NCI-H1048 (cell line): Measurements from ENCODE around the gene FHL1.

Experiments used
- DNase-seq: peaks from one replicate; lab custom pipeline; 2025; lab: John Stamatoyannopoulos, UW

FHL1 gene

GRCh38 chrX:136258951-136259350 lies 111.6 kb downstream of the FHL1 start:
- DNase-seq, result no peak

DNA sequence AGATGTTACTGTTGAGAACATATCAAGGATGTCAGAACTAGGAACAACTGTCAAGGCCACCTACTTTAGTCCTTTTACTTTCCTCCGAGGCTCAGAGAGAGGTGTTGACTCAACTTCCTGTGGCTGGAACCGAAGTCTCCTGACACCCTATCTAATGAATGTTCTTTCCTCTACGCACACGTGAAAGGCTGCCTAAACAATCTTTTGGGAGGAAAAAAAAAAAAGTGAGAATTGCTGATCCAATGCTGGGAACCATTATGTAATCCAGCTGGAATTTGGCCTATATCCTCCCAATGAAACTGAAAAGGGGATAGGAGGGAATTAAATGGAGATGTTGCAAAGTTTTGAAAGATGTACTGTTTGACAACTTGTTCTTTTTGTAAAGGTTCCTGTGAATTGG lies 112.2 kb downstream of the FHL1 start:
- DNase-seq, result no peak

DNA sequence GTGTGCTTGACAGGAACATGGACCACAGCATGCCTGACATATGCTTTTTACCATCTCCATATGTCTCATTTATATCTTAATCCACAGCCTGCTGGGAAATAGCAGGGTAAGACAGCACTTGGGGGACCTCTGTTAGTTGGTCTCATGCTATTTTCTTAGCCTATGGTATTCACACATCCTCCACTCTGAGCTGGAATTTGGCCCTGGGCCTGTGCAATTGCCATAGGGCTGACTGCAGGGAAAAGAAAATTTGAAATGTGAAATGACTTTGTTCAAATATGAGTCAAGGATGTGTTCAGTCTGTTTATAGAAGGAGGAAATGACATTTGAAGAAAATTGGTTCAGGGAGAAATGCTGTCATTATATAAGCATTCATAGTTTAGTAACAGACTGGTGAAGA lies 113.4 kb downstream of the FHL1 start:
- no peak for DNase-seq
